ENCODE data around the gene ZBBX. TPM values are rescaled to one million over a fixed set of nuclear protein-coding genes. Genes with fewer than 3 reads are reported as not detected.

Gene ZBBX
- total and polyA plus RNA-seq, 5 donors from 2014 or later = not detected

- peaks cover 0 to 8% (median 4%) of the 10 kb centered on the region in 7 donors for H3K9me3 Mint-ChIP-seq
- Histone ChIP-seq H3K9me3 (ENCODE audit: control insufficient read depth in 2 of 2, low read length in 2 of 2) (no peaks in the 10 kb centered on the region), H3K4me1 (ENCODE audit: control insufficient read depth, insufficient read depth, low read length, poor library complexity, severe bottlenecking) (no peaks in the 10 kb centered on the region), H3K36me3 (ENCODE audit: control insufficient read depth, insufficient read depth, low read length) (no peaks in the 10 kb centered on the region), H3K27me3 (ENCODE audit: control insufficient read depth, insufficient read depth, low read length) (no peaks in the 10 kb centered on the region), H3K4me3 (ENCODE audit: low read depth, low read length) (no peak overlapping the region), H3K27ac (ENCODE audit: insufficient read depth, low read length, poor library complexity, severe bottlenecking) (no peak overlapping the region)
- no peak overlapping the region for H3K27ac Mint-ChIP-seq
- H3K4me3 Mint-ChIP-seq = no peak overlapping the region
- H3K36me3 Mint-ChIP-seq = no peaks in the 10 kb centered on the region
- H3K4me1 Mint-ChIP-seq = no peaks in the 10 kb centered on the region
- no peaks in the 10 kb centered on the region for H3K27me3 Mint-ChIP-seq
- ATAC-seq (ENCODE audit: low read depth in 2 of 2) = no peak
- DNase-seq = no peak
These were observed 74.7 kb downstream of the ZBBX start for GRCh38 chr3:167305340-167305890.

- Mint-ChIP-seq H3K4me3 (no peak overlapping the region), H3K27ac (no peak overlapping the region), H3K36me3 (no peaks in the 10 kb centered on the region), H3K4me1 (no peaks in the 10 kb centered on the region), H3K27me3 (no peaks in the 10 kb centered on the region), H3K9me3 (peaks cover 0 to 6% (median 0%) of the 10 kb centered on the region in 7 donors)
- no peaks in the 10 kb centered on the region for H3K36me3 ChIP-seq (ENCODE audit: control insufficient read depth, insufficient read depth, low read length)
- no peaks in the 10 kb centered on the region for H3K27me3 ChIP-seq (ENCODE audit: control insufficient read depth, insufficient read depth, low read length)
- no peak overlapping the region for H3K4me3 ChIP-seq (ENCODE audit: low read depth, low read length)
- H3K4me1 ChIP-seq (ENCODE audit: control insufficient read depth, insufficient read depth, low read length, poor library complexity, severe bottlenecking) = no peaks in the 10 kb centered on the region
- H3K9me3 ChIP-seq (ENCODE audit: control insufficient read depth in 2 of 2, low read length in 2 of 2) = no peaks in the 10 kb centered on the region
- ATAC-seq (ENCODE audit: low read depth in 2 of 2) = no peak
- DNase-seq = no peak
- H3K27ac ChIP-seq (ENCODE audit: insufficient read depth, low read length, poor library complexity, severe bottlenecking) = no peak overlapping the region
These were observed 76.0 kb downstream of the ZBBX start for GRCh38 chr3:167304077-167304476.

DNA sequence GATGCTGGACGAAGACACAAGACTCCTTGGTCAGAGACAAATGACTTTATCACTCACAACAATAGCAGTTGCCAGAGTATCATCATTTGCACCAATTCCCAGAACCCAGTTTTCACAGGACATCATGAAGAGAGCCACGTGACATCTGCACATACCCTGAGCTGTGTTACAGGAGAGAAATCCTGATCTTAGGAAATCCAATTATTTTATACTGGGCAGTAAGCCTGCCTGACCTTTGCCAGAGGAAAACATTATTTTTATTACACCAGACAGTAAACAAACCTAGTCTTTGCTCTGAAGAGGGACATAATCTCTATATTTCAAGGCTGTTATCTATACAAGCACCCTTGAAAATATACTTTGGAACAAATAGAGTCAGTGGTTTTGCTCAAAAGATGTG, 77.4 kb downstream of the ZBBX start:
- no peaks in the 10 kb centered on the region for H3K27me3 Mint-ChIP-seq
- Histone ChIP-seq H3K4me3 (ENCODE audit: low read depth, low read length) (no peak overlapping the region), H3K9me3 (ENCODE audit: control insufficient read depth in 2 of 2, low read length in 2 of 2) (no peaks in the 10 kb centered on the region), H3K27ac (ENCODE audit: insufficient read depth, low read length, poor library complexity, severe bottlenecking) (no peak overlapping the region), H3K4me1 (ENCODE audit: control insufficient read depth, insufficient read depth, low read length, poor library complexity, severe bottlenecking) (no peaks in the 10 kb centered on the region), H3K36me3 (ENCODE audit: control insufficient read depth, insufficient read depth, low read length) (no peaks in the 10 kb centered on the region), H3K27me3 (ENCODE audit: control insufficient read depth, insufficient read depth, low read length) (no peaks in the 10 kb centered on the region)
- no peaks in the 10 kb centered on the region for H3K36me3 Mint-ChIP-seq
- DNase-seq = no peak
- H3K27ac Mint-ChIP-seq = no peak overlapping the region
- peaks cover 0 to 6% (median 0%) of the 10 kb centered on the region in 7 donors for H3K9me3 Mint-ChIP-seq
- no peaks in the 10 kb centered on the region for H3K4me1 Mint-ChIP-seq
- ATAC-seq (ENCODE audit: low read depth in 2 of 2) = no peak
- H3K4me3 Mint-ChIP-seq = no peak overlapping the region

DNA sequence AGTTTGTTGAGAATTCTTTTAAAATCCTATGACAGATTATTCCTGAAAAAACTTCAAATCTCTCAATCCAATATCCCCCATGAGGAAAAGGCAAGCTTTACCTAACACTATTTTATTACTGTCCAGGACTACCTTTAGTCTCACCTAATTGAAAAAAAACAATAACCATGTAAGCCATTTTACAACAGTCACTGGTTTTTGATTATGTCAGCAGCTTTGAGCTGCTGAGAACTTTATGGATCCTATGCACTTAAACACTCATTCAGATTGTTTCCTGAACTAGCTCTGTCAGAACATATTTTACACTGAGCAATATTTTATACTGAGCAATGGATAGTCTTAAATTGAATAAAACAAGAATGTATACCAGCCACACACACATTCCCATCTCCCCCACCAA, 79.9 kb downstream of the ZBBX start:
- Histone ChIP-seq H3K4me3 (ENCODE audit: low read depth, low read length) (no peak overlapping the region), H3K36me3 (ENCODE audit: control insufficient read depth, insufficient read depth, low read length) (no peaks in the 10 kb centered on the region), H3K4me1 (ENCODE audit: control insufficient read depth, insufficient read depth, low read length, poor library complexity, severe bottlenecking) (no peaks in the 10 kb centered on the region), H3K27me3 (ENCODE audit: control insufficient read depth, insufficient read depth, low read length) (no peaks in the 10 kb centered on the region), H3K27ac (ENCODE audit: insufficient read depth, low read length, poor library complexity, severe bottlenecking) (no peak overlapping the region), H3K9me3 (ENCODE audit: control insufficient read depth in 2 of 2, low read length in 2 of 2) (no peaks in the 10 kb centered on the region)
- Mint-ChIP-seq H3K27me3 (no peaks in the 10 kb centered on the region), H3K4me1 (no peaks in the 10 kb centered on the region), H3K36me3 (no peaks in the 10 kb centered on the region), H3K9me3 (peaks cover 0 to 6% (median 0%) of the 10 kb centered on the region in 7 donors), H3K27ac (no peak overlapping the region), H3K4me3 (no peak overlapping the region)
- ATAC-seq (ENCODE audit: low read depth in 2 of 2) (no peak), DNase-seq (no peak)

- H3K4me1 ChIP-seq (ENCODE audit: control insufficient read depth, insufficient read depth, low read length, poor library complexity, severe bottlenecking) = no peaks in the 10 kb centered on the region
- no peaks in the 10 kb centered on the region for H3K27me3 ChIP-seq (ENCODE audit: control insufficient read depth, insufficient read depth, low read length)
- H3K9me3 Mint-ChIP-seq = peaks cover 0 to 8% (median 2%) of the 10 kb centered on the region in 7 donors
- no peaks in the 10 kb centered on the region for H3K36me3 Mint-ChIP-seq
- no peak overlapping the region for H3K27ac ChIP-seq (ENCODE audit: insufficient read depth, low read length, poor library complexity, severe bottlenecking)
- H3K4me1 Mint-ChIP-seq = no peaks in the 10 kb centered on the region
- H3K27ac Mint-ChIP-seq = no peak overlapping the region
- H3K27me3 Mint-ChIP-seq = no peaks in the 10 kb centered on the region
- H3K4me3 ChIP-seq (ENCODE audit: low read depth, low read length) = no peak overlapping the region
- no peaks in the 10 kb centered on the region for H3K9me3 ChIP-seq (ENCODE audit: control insufficient read depth in 2 of 2, low read length in 2 of 2)
- no peak overlapping the region for H3K4me3 Mint-ChIP-seq
- DNase-seq (no peak), ATAC-seq (ENCODE audit: low read depth in 2 of 2) (no peak)
- no peaks in the 10 kb centered on the region for H3K36me3 ChIP-seq (ENCODE audit: control insufficient read depth, insufficient read depth, low read length)
These were observed 90.7 kb downstream of the ZBBX start for GRCh38 chr3:167289435-167289834.

- no peaks in the 10 kb centered on the region for H3K9me3 ChIP-seq (ENCODE audit: control insufficient read depth in 2 of 2, low read length in 2 of 2)
- H3K36me3 ChIP-seq (ENCODE audit: control insufficient read depth, insufficient read depth, low read length) = no peaks in the 10 kb centered on the region
- H3K9me3 Mint-ChIP-seq = peaks cover 0 to 8% (median 2%) of the 10 kb centered on the region in 7 donors
- no peak overlapping the region for H3K27ac ChIP-seq (ENCODE audit: insufficient read depth, low read length, poor library complexity, severe bottlenecking)
- DNase-seq (no peak), ATAC-seq (ENCODE audit: low read depth in 2 of 2) (no peak)
- H3K4me1 Mint-ChIP-seq = no peaks in the 10 kb centered on the region
- no peaks in the 10 kb centered on the region for H3K27me3 ChIP-seq (ENCODE audit: control insufficient read depth, insufficient read depth, low read length)
- H3K36me3 Mint-ChIP-seq = no peaks in the 10 kb centered on the region
- H3K4me1 ChIP-seq (ENCODE audit: control insufficient read depth, insufficient read depth, low read length, poor library complexity, severe bottlenecking) = no peaks in the 10 kb centered on the region
- no peaks in the 10 kb centered on the region for H3K27me3 Mint-ChIP-seq
- no peak overlapping the region for H3K4me3 Mint-ChIP-seq
- H3K4me3 ChIP-seq (ENCODE audit: low read depth, low read length) = no peak overlapping the region
- no peak overlapping the region for H3K27ac Mint-ChIP-seq
These were observed 91.4 kb downstream of the ZBBX start for GRCh38 chr3:167288737-167289136.

GRCh38 chr3:167287308-167287707, 92.8 kb downstream of the ZBBX start:
- H3K27me3 Mint-ChIP-seq = no peaks in the 10 kb centered on the region
- H3K27me3 ChIP-seq (ENCODE audit: control insufficient read depth, insufficient read depth, low read length) = no peaks in the 10 kb centered on the region

DNA sequence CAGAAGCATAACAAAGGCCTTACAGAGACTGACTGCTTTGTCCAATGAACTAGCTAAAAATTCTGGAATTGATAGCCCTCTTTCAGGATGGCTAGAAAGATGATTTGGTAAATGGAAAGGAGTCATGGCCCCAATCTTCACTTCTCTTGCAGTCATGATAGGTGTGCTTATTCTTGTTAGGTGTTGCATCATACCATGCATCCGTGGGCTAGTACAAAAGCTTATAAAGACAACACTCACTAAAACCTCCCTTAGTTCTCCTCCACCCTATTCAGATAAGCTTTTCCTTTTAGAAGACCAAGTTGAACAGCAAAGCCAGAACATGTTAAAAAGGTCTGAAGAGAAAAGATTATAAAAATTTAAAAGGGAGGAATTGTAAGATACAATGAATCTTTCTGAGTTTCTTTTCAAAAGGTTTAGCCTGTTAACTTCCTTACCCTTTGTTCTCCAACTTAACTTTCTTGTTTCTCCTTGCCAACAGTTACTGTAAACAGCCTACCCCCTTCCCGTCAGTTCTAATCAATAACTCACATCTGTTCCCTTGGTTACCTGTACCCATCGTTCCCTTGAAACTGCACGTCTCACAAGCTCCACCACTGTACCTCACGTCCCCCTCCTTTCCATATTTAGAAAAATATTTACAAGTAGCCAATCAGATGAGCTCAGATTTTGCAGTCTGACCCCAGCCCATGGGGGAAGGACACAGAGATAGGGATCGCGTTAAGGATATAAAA, 105.8 kb downstream of the ZBBX start:
- no peak for ATAC-seq (ENCODE audit: low read depth in 2 of 2)
- no peak overlapping the region for H3K27ac Mint-ChIP-seq
- H3K9me3 ChIP-seq (ENCODE audit: control insufficient read depth in 2 of 2, low read length in 2 of 2) = no peaks in the 10 kb centered on the region
- no peaks in the 10 kb centered on the region for H3K36me3 ChIP-seq (ENCODE audit: control insufficient read depth, insufficient read depth, low read length)
- DNase-seq = no peak
- no peaks in the 10 kb centered on the region for H3K4me1 ChIP-seq (ENCODE audit: control insufficient read depth, insufficient read depth, low read length, poor library complexity, severe bottlenecking)
- peaks cover 0 to 18% (median 4%) of the 10 kb centered on the region in 7 donors for H3K9me3 Mint-ChIP-seq
- H3K27me3 Mint-ChIP-seq = no peaks in the 10 kb centered on the region
- no peaks in the 10 kb centered on the region for H3K27me3 ChIP-seq (ENCODE audit: control insufficient read depth, insufficient read depth, low read length)
- H3K4me3 Mint-ChIP-seq = no peak overlapping the region
- H3K4me1 Mint-ChIP-seq = no peaks in the 10 kb centered on the region
- H3K27ac ChIP-seq (ENCODE audit: insufficient read depth, low read length, poor library complexity, severe bottlenecking) = no peak overlapping the region
- H3K36me3 Mint-ChIP-seq = no peaks in the 10 kb centered on the region
- no peak overlapping the region for H3K4me3 ChIP-seq (ENCODE audit: low read depth, low read length)

More at GRCh38 chr3:167287308-167287707, 92.8 kb downstream of the ZBBX start:
- Histone ChIP-seq H3K4me3 (ENCODE audit: low read depth, low read length) (no peak overlapping the region), H3K27ac (ENCODE audit: insufficient read depth, low read length, poor library complexity, severe bottlenecking) (no peak overlapping the region), H3K4me1 (ENCODE audit: control insufficient read depth, insufficient read depth, low read length, poor library complexity, severe bottlenecking) (no peaks in the 10 kb centered on the region), H3K9me3 (ENCODE audit: control insufficient read depth in 2 of 2, low read length in 2 of 2) (no peaks in the 10 kb centered on the region), H3K36me3 (ENCODE audit: control insufficient read depth, insufficient read depth, low read length) (no peaks in the 10 kb centered on the region)
- DNase-seq (no peak), ATAC-seq (ENCODE audit: low read depth in 2 of 2) (no peak)
- H3K4me1 Mint-ChIP-seq = no peaks in the 10 kb centered on the region
- H3K9me3 Mint-ChIP-seq = peaks cover 0 to 5% (median 2%) of the 10 kb centered on the region in 7 donors
- H3K36me3 Mint-ChIP-seq = no peaks in the 10 kb centered on the region
- H3K4me3 Mint-ChIP-seq = no peak overlapping the region
- no peak overlapping the region for H3K27ac Mint-ChIP-seq

Data from CD4-positive, CD25-positive, alpha-beta regulatory T cell (primary cell).